Hypothalamus (tissue), 51 donors: Measurements from ENCODE around the gene NELFB.

Source experiments
- DNase-seq, 51 donors: peaks; one replicate each; lab custom pipeline; 2025; lab: John Stamatoyannopoulos, UW

NELFB gene

GRCh38 chr9:137311986-137312851, 57.1 kb downstream of the NELFB start:
- no peak for DNase-seq

DNA sequence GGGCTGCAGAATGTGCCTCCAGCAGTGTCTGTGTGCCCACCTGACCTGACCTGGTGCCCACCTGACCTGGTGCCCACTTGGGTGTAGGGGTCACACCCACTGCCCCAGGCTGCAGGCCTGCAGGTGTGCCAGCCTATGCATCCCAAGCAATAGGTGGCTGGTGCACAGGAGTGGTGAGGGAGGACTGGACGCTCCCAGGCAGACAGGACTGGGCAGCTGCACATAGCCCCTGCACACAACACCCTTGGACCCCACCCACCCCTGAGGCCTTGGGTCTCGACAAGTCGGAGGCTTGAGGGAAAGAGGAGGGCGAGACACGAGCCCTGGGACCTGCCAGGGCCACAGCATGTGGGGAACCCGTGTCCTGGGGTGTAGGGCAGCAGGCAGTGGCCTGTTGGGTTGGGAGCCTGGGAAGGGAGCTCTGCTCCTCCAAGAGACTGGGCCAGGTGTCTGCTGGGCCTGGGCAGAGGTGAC, 57.8 kb downstream of the NELFB start:
- DNase-seq: no peak

- DNase-seq: no peak
These were observed 58.3 kb downstream of the NELFB start for GRCh38 chr9:137313326-137313936.

DNA sequence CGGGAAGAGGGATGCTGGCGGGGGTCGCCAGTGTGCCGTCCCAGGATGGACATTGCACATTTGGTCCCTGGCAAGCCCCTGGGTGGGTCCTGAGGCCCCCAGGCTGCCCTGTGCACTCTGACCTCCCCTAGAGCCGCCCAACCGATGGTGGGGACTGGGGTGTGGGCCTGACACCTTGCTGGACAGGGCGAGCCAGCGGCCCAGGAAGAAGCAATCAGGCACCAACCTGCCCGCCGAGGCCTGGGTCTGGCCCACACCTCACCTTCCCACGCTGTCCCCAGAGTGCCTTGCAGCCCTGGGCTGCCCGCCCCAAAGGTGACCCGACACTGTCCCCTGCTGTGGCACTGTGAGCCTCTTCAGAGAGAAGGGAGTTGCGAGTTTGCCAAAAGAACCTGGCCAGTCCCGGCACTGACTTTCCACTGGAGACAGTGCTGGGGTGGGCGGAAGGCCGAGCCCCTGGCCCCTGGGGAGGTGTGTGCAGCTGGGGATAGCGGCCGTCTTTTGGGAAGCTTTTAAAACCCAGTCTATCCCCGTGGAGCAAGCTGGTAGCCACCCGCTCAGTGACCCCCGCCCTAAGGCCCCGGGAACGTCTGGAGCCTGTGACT, 58.9 kb downstream of the NELFB start:
- no peak for DNase-seq

DNA sequence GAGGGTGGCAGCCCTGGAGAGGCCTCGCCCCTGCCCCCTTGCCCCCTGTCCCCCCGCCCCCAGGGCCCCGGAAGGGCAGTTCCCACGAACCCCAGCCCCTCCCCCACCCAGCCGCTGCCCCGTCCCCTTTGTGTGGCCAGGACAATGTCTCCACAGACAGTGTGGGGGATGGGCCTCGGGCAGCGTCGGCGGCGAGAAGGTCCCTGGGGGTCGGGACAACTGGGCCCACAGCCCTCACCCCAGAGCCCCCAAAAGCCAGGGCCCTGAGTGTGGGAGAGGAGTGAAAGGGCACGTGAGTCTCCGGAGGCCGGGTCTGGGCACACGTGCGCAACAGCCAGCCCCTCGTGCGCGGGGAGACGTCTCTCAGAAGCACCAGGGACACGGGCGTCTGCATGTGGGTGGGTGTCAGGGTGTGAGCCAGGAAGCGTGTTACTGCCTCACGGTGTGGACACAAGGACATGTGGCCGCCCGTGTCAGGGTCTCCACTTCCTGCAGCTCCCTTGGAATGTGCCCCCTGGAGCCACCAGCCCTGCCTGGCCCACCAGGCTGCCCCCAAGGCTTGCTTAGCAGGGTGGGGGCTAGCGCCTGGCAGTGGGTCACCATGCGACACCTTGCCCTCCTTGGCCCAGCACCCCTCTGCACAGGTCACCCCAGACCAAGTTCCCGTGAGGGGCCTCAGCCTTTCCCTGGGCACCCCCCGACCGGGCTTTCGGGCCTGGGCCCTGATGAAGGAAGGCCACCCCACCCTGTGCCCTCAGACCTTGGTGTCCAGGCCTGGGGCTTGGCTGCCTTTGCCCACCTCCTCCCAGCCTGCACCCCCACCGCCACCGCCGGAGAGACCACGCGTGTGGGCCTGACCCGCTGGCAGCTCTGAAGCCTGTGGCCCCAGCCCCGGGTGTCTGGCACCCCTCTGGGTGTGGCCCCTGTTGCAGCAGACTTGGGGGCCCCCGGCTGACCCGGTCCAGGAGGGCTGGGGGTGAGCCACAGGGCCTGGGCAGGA, 59.7 kb downstream of the NELFB start:
- DNase-seq: no peak

- no peak for DNase-seq
These were observed 60.5 kb downstream of the NELFB start for GRCh38 chr9:137315581-137316011.

GRCh38 chr9:137316012-137316981, 61.2 kb downstream of the NELFB start:
- DNase-seq: peak in 7 of 51 donors; percentile 38 to 70 (median 44)

GRCh38 chr9:137317021-137317717, 62.0 kb downstream of the NELFB start:
- no peak for DNase-seq

GRCh38 chr9:137317718-137318511, 62.8 kb downstream of the NELFB start:
- DNase-seq: no peak

DNA sequence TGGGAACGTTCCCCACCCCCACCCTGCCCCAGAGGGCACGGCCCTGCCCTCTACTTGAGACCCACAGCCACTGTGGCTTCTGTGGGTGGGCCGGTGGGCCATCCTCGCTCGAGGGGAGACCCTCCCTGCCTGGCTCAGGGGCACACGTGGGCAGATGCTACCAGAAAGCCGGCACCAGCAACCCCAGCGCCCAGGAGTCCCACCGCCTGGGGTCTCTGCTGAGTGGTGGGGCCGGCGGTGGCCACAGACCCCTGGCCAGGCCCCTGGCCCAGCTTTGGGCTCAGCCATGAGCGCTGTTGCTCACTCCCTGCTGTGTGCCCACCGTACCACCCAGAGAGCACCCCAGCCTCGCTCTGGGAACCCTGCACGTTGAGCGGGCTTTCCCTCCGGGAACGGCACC, 63.5 kb downstream of the NELFB start:
- DNase-seq: no peak

GRCh38 chr9:137319011-137319738, 64.0 kb downstream of the NELFB start:
- peak in 34 of 51 donors; percentile 29 to 87 (median 72) for DNase-seq

DNA sequence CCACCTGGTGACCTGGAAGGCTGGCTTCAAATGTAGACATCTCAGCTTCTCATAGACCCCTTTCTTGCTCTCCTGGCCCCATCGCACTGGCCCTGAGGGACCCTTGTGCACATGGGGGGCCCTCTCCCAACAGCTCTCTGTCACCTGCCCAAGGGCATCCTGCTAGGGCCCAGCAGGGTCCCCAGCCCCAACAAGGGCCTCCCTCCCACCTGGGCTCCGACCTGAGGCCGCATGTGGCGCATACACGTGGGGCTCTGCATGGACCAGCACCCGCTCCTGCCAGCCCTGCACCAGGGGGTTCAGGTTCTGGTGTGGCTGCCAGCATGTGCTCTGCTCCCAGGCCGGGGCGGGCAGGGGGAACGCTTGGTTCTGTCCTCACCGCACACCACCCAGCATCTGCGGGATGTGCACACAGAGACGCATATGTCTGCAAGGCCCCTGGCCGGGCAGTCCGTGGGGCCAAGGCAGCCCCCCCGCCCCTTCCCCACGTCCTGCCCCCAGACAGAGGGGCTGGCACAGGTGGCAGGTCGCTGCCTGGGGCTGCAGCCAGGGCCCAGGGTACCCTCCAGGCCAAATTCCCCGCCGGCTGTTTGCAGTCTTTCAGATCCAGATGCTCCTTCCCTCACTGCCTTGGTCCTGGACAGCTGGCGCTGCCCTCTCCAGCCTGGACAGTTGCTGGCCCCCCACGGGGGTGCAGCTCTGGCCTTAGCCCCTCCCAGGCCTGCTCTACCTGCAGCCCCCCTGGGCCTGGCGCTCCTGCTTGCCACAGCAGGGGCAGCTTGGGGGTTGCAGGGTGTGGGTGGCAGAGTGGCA, 64.8 kb downstream of the NELFB start:
- DNase-seq: no peak

- DNase-seq: no peak
These were observed 65.6 kb downstream of the NELFB start for GRCh38 chr9:137320555-137321384.

- no peak for DNase-seq
These were observed 66.7 kb downstream of the NELFB start for GRCh38 chr9:137321726-137322361.
